DOHH2 (cell line): ENCODE data around the gene TMTC2.

ENCODE experiments used
- H3F3A ChIP-seq: fragments of 200-600 bp; sonication (generic), shearing (Covaris generic); 2 replicates; pipeline ENCODE4 v1.6.0; 2016; ENCODE audit warnings: antibody characterized with exemption, mild to moderate bottlenecking; ENCODE audit not compliant: control insufficient read depth, insufficient read depth
- H3K27ac ChIP-seq: fragments of 200-600 bp; sonication (generic); 2 replicates; pipeline ENCODE4 v1.5.1; 2014; ENCODE audit warnings: low read depth, mild to moderate bottlenecking, low read length, moderate library complexity
- H3K27me3 ChIP-seq: fragments of 200-600 bp; sonication (generic); 2 replicates; pipeline ENCODE4 v1.6.1; 2014; ENCODE audit warnings: mild to moderate bottlenecking, low read length, mixed read lengths; ENCODE audit not compliant: control insufficient read depth
- H3K36me3 ChIP-seq: fragments of 200-600 bp; sonication (generic); 2 replicates; pipeline ENCODE4 v1.6.1; 2014; ENCODE audit warnings: mild to moderate bottlenecking, low read length, moderate library complexity, mixed read lengths; ENCODE audit not compliant: control insufficient read depth
- H3K4me1 ChIP-seq: fragments of 200-600 bp; sonication (generic); 2 replicates; pipeline ENCODE4 v1.6.1; 2014; ENCODE audit warnings: mild to moderate bottlenecking, low read length, mixed read lengths; ENCODE audit not compliant: control insufficient read depth
- H3K4me2 ChIP-seq: fragments of 200-600 bp; sonication (generic); 2 replicates; pipeline ENCODE4 v1.6.0; 2014; ENCODE audit warnings: mild to moderate bottlenecking, low read length, moderate library complexity
- H3K4me3 ChIP-seq: fragments of 200-600 bp; sonication (generic); 2 replicates; pipeline ENCODE4 v1.5.1; 2014; ENCODE audit warnings: mild to moderate bottlenecking, low read length, mixed read lengths
- H3K79me2 ChIP-seq: fragments of 200-600 bp; sonication (generic); 2 replicates; pipeline ENCODE4 v1.6.1; 2014; ENCODE audit warnings: mild to moderate bottlenecking, low read length, mixed read lengths; ENCODE audit not compliant: control insufficient read depth
- H3K9me2 ChIP-seq: fragments of 200-600 bp; sonication (generic); replicated peaks from 2 replicates; pipeline ENCODE4 v1.6.1; 2014; ENCODE audit warnings: mild to moderate bottlenecking, low read length, mixed read lengths; ENCODE audit not compliant: control insufficient read depth
- H3K9me3 ChIP-seq: fragments of 200-600 bp; sonication (generic); 2 replicates; pipeline ENCODE4 v1.6.1; 2014; ENCODE audit warnings: antibody characterized with exemption, low read length, mixed read lengths; ENCODE audit not compliant: control insufficient read depth, insufficient read depth
- H4K20me1 ChIP-seq: fragments of 200-600 bp; sonication (generic); 2 replicates; pipeline ENCODE4 v1.6.0; 2014; ENCODE audit warnings: low read depth, mild to moderate bottlenecking, antibody characterized with exemption, low read length, moderate library complexity; ENCODE audit not compliant: control insufficient read depth, insufficient read depth
- CTCF ChIP-seq: fragments of 200-600 bp; sonication (generic); IDR thresholded peaks from one replicate; pipeline ENCODE4 v1.5.1; 2014; ENCODE audit warnings: antibody characterized with exemption, mild to moderate bottlenecking, low read depth, low read length; ENCODE audit not compliant: poor library complexity, severe bottlenecking
- EZH2phosphoT487 ChIP-seq: fragments of 200-600 bp; sonication (generic); IDR thresholded peaks from 2 replicates; pipeline ENCODE4 v1.6.1; 2017; ENCODE audit warnings: borderline replicate concordance, mild to moderate bottlenecking, antibody characterized with exemption, low read length, moderate library complexity, mixed read lengths

TMTC2 gene

DNA sequence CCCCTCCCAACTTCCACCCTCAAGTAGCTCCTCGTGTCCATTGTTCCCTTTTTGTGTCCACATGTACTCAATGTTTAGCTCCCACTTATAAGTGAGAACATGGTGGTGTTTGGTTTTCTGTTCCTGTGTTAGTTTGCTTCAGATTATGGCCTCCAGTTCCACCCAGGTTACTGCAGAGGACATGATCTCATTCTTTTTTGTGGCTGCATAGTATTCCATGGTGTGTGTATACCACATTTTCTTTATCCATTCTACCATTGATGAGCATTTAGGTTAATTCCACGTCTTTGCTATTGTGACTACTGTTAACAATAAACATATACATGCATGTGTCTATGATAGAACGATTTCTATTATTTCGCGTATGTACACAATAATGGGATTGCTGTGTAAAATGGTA lies 362.6 kb downstream of the TMTC2 start:
- H3K36me3 ChIP-seq: no peaks in the 10 kb centered on the region
- no peaks in the 10 kb centered on the region for H3K4me1 ChIP-seq
- H3K4me3 ChIP-seq: no peak overlapping the region
- no peaks in the 10 kb centered on the region for H3K27me3 ChIP-seq
- H3F3A ChIP-seq: no peaks in the 10 kb centered on the region
- H3K9me2 ChIP-seq: no peaks in the 10 kb centered on the region
- H3K9me3 ChIP-seq: no peaks in the 10 kb centered on the region
- TF ChIP-seq CTCF (no peak), EZH2phosphoT487 (no peak)
- no peaks in the 10 kb centered on the region for H3K79me2 ChIP-seq
- H4K20me1 ChIP-seq: no peaks in the 10 kb centered on the region
- no peak overlapping the region for H3K27ac ChIP-seq
- H3K4me2 ChIP-seq: no peak overlapping the region

DNA sequence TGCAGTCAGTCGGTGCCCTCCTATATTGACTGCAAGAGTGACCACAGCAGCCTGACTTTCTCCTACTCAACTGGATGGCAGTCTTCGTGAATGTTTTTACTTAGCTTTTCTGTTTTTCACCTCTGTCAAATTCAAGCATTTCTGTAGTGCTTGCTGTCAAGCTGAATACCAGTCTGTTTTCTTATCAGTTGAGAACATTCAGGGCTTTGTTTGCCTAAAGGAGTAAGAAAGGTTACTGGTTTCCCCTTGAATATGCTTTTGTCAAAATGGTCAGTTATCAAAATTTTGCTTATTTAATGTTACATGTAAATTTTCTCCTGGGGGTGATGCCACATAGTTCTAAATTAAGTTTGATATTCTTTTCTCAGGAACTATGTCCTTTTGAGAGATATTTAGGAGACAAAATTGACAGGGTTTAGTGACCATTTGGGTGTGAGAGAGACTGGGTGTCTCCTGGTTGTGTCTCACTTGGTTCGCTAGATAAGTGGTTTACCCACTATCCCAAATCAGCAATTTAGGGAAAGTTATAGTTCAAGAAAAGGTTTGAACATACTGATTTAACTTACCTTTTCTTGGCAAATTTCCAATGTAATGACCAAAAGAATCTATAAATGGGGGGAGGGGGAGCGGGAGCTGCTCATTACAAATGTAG lies 366.3 kb downstream of the TMTC2 start:
- Histone ChIP-seq H3K27me3 (no peaks in the 10 kb centered on the region), H3K27ac (no peak overlapping the region), H3K79me2 (no peaks in the 10 kb centered on the region), H3K4me2 (no peak overlapping the region), H3K9me2 (no peaks in the 10 kb centered on the region), H3K4me1 (no peaks in the 10 kb centered on the region), H3K36me3 (no peaks in the 10 kb centered on the region), H4K20me1 (no peaks in the 10 kb centered on the region), H3K4me3 (no peak overlapping the region), H3F3A (no peaks in the 10 kb centered on the region), H3K9me3 (no peaks in the 10 kb centered on the region)
- TF ChIP-seq EZH2phosphoT487 (no peak), CTCF (no peak)

DNA sequence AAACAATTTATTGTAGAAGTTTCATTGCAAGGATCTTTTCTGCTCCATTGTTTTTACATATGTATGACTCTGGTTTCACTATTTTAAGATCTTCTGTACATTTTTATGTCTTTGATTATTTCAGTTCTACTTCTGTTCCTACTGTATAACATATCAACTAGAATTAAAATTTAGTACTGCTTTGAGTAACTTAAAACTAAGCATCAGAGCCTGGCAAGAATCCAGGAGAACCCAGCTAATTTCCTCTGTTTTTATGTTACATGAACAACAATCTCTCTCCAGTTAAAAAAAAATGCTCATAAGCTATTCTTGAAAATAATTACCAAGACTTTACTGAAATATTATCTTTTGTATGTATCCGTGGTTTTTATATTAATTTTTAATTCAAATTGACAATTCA lies 370.7 kb downstream of the TMTC2 start:
- no peaks in the 10 kb centered on the region for H4K20me1 ChIP-seq
- no peak overlapping the region for H3K4me2 ChIP-seq
- H3K9me2 ChIP-seq: no peaks in the 10 kb centered on the region
- H3K27me3 ChIP-seq: no peaks in the 10 kb centered on the region
- TF ChIP-seq CTCF (no peak), EZH2phosphoT487 (no peak)
- no peak overlapping the region for H3K4me3 ChIP-seq
- H3K79me2 ChIP-seq: no peaks in the 10 kb centered on the region
- H3K9me3 ChIP-seq: no peaks in the 10 kb centered on the region
- no peaks in the 10 kb centered on the region for H3K36me3 ChIP-seq
- no peaks in the 10 kb centered on the region for H3K4me1 ChIP-seq
- no peaks in the 10 kb centered on the region for H3F3A ChIP-seq
- H3K27ac ChIP-seq: no peak overlapping the region
